HG02759 (cell line): Measurements from ENCODE around the gene CLCN2.

ENCODE experiments used
- ATAC-seq: cut with Tn5 transposase; IDR thresholded peaks from one replicate; pipeline ENCODE4 v1.9.1; 2021; ENCODE audit warnings: mild to moderate bottlenecking, moderate library complexity; ENCODE audit not compliant: unreplicated experiment

The CLCN2 gene

DNA sequence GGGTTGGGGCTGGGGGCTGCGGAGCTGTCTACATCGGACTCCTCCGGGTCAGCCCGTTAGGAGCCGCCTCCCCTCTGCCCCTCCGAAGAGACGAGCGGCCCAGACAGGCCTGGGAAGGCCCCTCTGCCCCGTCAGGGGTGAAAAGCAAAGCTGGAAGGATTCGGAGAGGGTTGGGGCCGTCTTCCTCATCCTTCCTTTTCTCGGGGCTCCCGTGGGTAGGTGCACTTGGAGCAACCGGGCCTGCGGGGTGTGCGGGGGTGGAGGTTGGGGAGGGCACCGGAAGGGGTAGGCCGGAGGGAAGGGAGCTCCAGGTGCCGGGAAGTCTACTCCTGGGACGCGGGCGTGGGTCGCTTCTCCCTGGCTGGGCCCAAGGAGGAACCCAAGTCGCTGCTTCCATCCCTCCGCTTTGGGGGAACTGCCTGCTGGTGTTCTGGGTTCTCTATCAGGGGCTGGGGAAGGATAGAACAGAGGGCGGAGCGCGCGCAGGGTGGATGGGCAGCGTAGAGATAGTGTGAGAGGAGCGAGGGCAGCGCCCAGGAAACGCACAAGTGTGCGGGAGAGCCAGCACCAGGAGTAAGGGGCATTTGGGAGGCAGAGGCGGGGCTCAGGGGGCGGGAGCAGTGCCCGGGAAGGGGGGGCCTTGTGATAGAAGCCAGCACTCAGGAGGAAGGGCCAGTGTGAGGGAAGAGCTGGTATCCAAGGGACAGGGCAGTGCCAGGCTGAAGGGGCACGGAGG, 695 bp upstream of the CLCN2 start:
- peak; percentile 3 for ATAC-seq

DNA sequence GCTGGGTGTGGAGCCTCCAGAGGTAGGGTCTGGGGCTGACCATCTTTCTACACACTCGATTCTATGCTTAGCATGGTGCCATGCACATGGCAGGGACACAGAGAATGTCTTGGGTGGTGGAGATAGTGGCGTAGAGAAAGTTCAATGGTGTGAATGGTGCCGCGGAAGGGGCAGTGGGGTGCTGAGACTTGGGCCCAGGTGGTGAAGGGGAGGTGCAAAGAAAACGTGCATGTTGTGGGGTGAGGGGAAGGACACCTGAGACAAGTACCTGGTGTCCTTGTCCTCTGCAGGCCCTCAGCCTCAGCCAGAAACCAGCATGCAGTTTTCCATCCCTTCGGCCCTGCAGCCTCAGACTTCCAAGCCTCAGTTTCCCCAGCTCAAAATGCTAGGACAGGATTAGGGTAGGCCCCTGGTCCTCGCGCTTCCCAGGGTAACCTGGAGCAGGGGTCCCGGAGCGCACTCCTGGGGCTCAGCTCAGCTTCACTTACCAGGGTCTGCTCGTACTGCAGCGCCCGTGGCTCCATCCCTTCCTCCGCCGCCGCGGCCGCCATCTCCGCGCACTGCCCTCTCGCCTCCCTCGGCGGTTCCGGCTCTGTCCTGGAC, 375 bp downstream of the CLCN2 start:
- ATAC-seq = peak; percentile 2

DNA sequence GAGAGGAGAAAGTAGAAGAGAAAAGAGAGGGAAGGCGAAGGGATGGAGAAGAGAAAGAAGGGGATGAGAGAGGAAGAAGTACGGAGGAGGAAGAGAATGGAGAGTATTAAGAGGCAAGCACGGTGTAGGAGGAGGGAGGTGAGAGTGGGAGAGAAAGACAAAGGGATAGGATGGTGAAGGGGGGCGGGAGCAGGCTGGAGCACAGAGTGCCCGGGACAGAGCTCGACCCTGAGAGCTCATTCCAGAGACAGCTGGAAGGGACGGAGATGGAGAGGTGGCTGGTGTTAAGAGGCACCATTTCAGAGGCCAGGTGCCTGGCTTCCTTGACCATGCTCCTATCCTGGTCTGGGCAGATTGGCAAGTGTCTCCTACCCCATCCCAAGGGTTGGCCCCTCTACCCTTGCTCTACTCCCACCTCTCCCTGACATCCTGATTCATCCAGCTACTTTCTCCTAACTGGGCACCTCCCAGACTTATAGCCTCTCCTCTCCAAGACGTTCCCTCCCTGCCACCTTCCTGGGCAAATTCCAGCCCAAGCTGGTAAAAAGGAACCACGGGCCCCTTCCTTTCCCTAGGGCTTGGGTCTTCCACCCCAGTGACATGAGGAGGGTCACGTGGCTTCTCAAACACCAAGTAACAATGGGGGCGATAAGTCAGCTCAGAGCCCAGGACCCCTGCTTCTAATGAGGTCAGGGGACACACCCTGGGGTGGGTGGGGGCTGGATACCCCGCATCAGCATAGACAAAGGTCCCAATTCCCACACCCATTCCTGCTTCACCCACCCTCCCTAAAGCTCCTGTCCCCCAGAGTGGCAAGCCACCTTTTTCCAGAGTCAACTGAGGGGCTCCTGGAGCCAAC, 1.1 kb downstream of the CLCN2 start:
- ATAC-seq = no peak

DNA sequence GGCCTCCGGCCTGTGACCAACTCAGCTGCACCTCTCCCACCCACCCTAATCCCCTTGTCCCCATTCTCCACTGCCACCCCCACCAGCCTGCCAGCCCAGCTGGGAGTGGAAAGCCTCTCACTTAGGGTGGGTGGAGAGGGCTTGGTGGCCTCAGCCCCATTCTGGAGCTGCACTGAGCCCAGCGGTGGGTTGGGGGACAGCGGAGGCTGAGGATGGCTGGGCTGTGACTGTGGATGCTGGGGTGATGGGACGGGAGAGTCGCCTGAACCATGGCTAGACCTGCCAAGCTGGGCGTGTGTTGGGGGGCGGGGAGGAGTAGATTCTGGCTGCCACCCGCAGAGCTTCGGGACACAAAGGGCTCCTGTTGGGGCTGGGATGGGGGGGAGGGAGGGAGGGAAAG, 1.8 kb downstream of the CLCN2 start:
- ATAC-seq = no peak

DNA sequence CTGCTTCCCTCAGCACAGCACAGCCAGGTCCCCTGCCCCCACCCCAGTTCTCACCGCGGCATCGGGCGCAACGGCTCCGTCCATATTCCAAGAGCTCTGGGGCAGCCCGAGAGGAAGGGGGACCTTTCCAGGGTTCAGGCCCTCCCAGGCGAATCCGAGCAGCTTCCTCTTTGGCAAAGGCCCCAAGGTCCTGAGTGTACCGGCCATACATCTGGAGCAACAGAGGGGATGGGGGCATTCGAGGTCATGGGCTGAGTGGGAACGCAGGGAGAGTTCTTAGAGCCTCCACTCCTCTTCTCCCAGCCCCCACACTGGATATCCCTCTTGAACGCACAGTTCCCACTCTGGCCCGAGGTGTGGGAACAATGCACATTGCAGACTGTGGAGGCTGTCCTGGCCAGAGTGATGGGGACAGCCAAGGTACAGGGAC, 2.5 kb downstream of the CLCN2 start:
- no peak for ATAC-seq

DNA sequence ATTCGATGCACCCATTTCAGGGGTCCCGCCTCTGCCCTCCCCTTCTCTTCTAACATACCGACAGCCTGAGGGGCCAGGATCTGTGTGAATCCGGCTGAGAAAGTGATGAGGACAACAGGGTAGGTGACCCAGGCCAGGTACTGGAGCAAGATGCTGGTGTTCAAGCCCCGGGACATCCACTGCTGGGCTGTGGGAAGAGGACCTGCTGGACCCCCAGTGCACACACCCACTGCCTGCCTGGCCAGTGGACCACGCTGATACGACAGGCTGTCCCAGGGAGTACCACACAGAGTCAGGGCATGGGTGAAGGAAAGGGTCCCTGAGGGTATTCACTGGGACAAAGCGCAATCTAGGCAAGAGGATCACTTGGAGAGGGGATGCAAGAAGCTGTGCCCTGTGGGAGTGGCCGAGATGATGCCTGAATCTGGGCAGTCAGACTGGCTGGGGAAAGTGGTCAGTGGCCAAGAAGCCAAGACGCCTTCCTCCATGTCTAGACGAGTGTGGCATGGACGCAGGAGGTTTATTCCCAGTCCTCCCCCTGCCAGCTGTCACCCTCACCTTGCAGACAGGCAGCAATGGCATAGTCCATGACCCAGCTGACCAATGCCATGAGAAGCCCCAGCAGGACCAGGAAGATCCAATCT, 3.2 kb downstream of the CLCN2 start:
- ATAC-seq = no peak

DNA sequence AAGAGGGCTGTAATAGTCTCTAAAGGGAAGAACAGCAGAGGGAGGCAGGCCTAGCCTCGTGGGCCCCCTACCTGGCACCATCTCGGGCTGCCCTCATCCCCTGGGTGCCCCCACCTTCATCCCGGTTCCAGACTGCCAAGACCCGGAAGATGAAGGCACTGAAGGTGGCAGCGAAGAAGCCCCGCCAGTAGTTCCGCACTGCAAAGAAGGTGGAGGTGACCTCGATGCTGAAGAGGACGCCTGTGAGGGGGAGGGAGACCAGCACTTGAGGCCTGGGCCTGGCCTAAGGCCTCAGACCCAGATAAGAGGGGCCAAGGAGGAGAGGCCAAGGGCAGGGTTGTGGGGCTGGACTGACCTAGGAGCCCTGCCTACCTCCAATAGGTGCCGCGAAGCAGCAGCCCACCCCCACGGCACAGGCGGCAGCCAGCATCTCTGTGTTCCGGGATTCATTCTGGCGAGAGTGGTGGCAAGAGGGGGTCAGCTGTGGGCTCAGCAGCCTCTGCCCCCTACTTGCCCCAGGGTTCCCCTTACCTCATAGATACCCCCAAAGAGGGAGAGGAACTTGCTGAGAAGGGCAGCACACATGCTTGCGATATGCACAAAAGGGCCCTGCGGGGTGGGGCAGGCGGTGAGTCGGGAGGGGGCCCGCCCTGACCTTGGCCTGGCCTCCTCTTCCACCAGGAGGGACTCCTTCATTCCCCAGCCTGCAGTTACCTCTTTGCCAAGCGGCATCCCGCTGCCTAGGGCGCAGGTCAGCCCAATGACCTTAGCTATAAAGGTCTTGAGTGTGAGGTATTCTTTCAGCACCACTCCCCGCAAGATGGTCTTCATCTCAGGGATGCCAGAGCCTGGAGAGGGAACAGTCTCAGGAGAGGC, 3.9 kb downstream of the CLCN2 start:
- no peak for ATAC-seq

DNA sequence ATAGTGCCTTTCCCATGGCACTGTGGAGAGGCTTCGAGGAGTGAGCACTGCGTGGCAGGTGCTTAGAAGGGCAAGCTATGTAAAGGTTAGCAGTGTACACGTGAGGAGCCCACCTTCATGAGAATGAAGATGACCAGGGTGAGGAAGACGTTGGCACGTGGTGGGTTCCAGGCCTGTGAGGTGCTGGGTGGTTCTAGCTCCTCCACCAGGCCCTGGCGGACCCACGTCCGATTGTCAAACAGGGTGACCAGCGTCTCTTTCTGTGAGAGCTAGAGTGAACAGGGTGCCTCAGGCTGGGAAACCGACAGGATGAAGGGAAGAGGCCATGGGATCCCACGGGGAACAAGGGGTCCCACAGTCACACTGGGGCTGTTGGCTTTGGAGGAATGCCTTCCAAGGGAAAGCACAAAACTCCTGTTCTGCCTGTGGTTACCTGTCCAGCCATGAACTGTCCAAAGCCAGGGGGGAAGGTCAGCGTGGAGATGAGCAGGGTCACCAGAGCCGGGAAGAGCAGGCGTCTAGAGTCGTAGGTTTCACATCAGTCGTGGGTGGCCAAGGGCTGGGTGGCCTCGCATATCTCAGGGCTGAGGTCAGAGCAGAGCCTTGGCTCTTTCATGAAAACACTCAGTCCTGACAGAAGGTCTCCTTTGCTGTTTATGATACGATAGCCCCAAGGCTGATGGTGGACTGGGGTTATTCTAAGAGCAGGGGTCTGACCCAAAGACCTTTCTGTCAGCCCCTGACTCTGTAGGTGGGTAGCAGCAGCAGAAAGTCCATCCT, 6.0 kb downstream of the CLCN2 start:
- no peak for ATAC-seq

DNA sequence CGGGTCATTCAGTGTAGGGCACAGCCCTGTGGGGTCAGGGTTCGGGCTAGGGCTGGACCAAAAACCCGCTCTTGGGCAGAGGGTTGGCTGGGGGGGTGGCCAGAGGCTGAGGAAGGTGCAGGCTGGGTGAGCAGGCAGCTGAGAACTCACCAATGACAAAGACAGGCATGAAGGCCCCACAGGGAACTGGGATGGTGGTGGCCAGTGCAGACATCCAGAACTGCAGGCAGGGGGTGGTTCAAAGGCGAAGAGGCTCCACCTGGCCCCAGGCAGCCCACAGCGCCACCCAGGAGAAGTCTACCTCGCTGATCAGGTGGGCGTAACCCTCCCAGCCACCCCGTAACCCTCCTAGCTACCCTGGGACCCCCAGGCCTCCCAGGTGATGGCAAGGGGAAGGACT, 6.7 kb downstream of the CLCN2 start:
- ATAC-seq = no peak

DNA sequence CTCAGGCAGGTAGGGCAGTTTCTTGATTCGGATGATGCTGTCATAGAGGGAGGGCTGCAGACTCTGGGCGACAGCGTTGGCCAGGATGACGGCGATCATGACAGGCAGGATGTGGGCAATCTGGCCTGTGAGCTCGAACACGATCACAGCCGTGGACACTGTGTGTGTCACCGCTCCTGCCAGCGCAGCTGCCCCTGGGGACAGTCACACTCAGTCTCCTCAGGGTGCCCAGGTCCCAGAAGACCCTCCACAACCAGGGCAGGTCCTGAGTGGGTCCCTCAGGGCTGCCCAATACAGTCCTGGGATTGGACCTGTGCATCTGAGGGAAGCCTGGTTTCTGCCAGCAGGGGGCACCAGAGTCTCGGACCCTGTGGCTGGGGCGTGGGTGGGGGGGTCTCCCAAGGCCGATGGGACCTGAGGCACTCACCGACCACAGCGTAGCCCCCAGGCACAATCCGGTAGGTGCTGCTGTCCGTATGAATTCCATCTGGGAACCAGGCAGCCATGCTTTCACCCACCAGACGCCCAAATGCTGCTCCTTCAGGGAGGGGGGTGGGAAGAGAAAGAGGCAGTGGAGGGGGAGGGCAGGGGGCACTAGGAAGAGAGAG, 7.2 kb downstream of the CLCN2 start:
- ATAC-seq = peak; percentile 49

DNA sequence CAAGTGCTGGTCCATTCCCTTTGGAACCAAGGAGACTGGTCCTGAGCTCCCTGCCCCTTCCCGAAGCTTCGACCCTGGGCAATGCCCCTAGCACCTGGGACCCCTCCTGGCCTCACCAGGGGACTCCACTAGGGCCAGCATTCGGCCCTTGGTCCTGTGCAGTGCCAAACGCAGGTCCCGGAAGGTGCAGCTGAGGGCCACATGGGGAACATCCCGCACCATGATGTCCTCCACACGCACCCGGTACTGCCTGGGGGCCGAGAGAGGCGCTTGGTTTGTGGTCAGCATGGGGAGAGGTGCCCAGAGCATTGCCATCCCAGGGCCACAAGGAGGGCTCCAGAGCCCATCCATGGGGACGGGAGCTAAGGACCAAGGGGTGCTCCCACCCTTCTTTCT, 7.9 kb downstream of the CLCN2 start:
- no peak for ATAC-seq

DNA sequence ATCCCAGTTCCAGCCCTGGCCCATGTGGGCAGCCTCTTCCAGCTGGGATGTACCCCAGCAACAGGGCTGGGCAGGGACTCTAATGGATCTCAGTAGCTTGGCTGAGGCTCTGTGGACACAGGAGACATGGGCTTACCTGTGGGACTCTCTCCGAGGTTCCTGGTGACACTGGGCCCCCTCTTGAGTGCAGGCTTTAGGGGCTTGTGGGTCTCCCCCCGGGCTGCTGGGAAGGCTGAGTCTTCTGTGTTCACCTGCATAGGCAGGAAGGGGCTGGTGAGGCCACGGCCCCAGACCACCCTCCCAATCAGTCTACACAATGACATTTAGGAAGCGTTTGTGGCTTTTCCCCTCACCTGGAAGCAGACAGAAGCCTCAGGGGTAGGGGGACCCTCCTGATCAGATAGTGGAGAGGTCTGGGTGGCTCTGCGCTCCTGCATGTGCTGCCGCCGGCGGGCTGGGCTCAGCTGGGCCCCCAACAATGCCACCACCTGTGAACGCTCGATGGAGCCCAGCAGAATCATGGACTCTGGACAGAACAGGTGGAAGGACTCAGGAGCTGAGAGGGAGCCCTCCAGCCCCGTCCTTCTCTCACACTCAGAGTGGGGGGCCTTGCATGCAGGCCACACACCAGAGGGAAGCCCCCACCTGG, 8.4 kb downstream of the CLCN2 start:
- ATAC-seq = no peak

DNA sequence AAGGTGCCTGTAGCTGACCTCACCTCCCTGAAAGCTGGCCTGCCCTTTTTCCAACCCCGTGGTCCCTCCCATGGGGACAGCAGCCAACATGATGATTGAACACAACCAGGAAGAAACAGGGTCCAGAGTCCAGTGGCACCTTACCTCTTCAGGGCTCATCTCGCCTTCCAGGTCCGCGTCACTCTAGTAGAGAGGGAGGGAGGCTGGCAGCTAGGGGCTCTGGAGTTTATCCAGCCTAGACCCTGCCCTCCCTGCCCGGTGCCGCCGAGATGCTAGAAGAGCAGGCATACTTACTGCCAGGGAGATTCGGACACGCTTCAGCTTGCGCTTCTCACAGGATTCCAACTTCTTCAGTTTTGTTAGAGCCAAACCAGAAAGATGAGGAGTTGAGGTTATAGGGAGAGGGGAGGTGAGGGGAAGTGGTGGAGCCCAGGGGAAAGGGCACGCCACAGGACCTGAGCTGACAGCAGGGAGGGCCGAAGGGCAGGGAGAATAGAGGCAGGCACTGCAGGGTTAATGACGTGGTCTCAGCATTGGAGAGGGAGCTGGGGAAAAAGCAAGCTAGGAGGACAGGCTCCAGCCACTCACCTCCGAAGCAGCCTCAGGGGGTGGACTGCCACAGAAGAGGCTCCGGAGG, 9.1 kb downstream of the CLCN2 start:
- ATAC-seq = no peak

DNA sequence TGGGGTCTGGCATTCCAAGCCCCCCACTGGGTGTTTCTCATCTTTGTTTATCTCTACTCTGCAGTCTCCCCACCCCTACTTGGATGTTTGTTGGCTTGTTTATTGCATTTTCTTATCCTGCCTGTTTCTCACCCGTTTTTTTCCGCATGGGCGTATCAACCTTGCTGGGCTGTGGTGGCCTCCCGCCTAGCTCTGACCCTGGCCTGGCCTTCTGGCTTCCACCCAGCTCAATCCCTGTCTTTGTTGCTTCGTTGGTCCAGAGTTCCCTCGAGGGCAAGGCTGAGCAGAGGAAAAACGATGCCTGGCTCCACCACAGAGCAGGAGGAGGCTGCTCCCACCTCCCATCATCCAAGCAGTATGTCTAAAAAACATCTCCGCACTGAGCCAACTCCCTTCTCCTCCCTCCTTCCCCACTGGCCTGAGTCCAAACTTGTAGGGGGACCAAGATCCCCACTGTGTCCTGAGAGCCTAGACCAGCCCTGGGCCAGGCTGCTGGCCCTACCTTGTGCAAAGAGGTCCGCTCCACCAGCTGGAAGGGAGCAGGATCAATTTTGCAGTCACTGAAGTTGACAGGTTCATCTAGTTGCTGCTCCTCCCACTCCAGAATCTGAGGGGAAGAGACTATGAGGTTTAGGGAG, 9.8 kb downstream of the CLCN2 start:
- no peak for ATAC-seq

DNA sequence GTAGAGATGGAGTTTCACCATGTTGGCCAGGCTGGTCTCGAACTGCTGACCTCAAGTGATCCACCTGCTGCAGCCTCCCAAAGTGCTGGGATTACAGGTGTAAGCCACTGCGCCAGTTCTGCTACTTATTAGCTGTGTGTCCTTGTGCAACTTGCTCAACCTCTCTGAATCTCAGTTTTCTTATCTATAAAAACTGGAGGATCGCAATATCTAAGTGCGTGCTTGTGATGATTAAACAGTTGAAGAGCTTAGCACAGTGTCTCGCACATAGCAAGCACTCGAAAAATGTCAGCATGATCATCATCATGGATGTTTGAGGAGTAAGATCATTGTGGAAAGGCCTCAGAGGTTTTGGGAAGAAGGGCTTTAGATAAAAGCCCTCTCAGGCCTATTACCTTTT, 10.8 kb downstream of the CLCN2 start:
- no peak for ATAC-seq

DNA sequence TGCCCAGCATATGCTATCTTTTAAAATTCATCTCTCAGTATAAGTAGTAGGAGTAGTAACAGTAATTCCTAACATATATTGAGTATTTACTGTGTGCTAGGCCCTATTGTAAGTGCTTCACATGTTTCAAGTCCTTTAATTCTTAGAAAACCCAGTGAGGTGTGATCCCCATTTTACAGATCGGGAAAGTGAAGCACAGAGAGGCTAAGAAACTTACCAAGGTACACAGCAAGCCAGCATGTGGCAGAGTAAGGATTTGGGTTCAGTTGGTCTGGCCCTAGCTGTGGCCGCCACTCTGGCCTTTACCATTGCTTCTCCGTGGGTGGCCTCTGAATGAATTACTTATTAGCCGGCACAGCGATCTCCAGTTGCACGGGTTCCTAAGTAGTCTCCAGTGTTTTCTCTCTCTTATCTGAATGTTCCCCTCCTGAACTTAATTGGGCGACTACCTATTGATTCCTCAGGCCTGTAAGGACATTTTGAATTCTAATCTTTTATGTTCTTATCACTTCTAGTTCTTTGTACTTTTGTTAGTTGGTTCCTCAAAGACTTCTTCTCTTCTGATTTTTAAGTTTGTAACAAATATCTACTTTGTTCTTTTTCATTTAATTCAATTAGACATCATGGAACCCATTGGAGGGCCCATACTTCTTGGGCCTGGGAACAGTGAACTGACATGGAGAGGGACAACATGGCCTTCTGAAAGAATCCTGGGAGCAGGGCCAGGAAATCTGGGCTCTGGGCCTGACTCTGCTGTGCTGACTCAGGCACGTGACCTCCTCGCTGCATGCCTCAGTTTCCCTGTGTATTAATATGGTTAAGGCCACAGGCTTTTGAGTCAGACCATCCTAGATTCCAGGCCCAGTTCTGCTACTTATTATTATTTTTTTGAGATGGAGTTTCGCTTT, 11.6 kb downstream of the CLCN2 start:
- ATAC-seq = no peak

DNA sequence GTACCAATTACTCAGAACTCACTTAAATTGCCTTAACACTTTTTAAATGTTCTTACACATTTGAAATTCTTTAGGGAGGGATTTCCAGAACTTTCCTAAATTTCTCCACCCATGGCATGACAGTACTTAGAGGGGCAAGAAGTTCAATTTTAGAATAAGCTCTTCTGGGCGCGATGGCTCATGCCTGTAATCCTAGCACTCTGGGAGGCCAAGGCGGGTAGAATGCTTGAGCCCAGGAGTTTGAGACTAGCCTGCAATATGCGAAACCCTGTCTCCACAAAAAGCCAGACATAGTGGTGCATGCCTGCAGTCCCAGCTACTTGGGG, 13.4 kb downstream of the CLCN2 start:
- no peak for ATAC-seq
